GM12891 (cell line): Measurements from ENCODE around the gene KCNG2.

Experiments used
- PAX5 ChIP-seq: IDR thresholded peaks from 2 replicates; pipeline ENCODE4 v1.6.1; 2011; ENCODE audit warnings: low read length, moderate library complexity, mild to moderate bottlenecking; ENCODE audit not compliant: insufficient read depth, severe bottlenecking
- POLR2A ChIP-seq: IDR thresholded peaks from 2 replicates; pipeline ENCODE4 v1.6.1; 2011; ENCODE audit warnings: low read depth, low read length, control low read depth
- POLR2AphosphoS5 ChIP-seq: IDR thresholded peaks from 2 replicates; pipeline ENCODE4 v1.6.1; 2011; ENCODE audit warnings: low read depth, low read length, control low read depth
- POU2F2 ChIP-seq: IDR thresholded peaks from 2 replicates; pipeline ENCODE4 v1.6.1; 2011; ENCODE audit warnings: low read depth, mild to moderate bottlenecking, control low read depth, low read length, moderate library complexity
- SPI1 ChIP-seq: IDR thresholded peaks from 2 replicates; pipeline ENCODE4 v1.6.1; 2011; ENCODE audit warnings: low read depth, low read length, control low read depth
- TAF1 ChIP-seq: IDR thresholded peaks from 2 replicates; pipeline ENCODE4 v1.6.1; 2011; ENCODE audit warnings: low read depth, low read length, control low read depth

GRCh38 chr18:79756826-79757225 lies 40.9 kb upstream of the KCNG2 start:
- TF ChIP-seq POLR2A (no peak), POLR2AphosphoS5 (no peak), TAF1 (no peak), SPI1 (no peak), POU2F2 (no peak), PAX5 (no peak)
